Kidney (tissue), 22 donors: ENCODE results near the gene DLAT. TPM values are rescaled to one million over a fixed set of nuclear protein-coding genes. Genes with fewer than 3 reads are reported as not detected.

Experiments used
- DNase-seq, 5 donors: peaks; one replicate each; pipeline ENCODE4 v3.0.0-alpha.2; 2013 to 2020
- FAIRE-seq: peaks from 2 replicates; lab custom pipeline; 2012; peaks lifted over from hg19 to GRCh38; lab: Jason Lieb, UNC
- H3K27ac ChIP-seq, 2 donors: one replicate each; pipeline ENCODE4 v1.7.0; 2013; ENCODE audit warnings: low read depth in 2 of 2, low read length in 2 of 2, inconsistent platforms in 1 of 2
- H3K27me3 ChIP-seq: one replicate; pipeline ENCODE4 v1.7.1; 2013; ENCODE audit warnings: low read length, inconsistent platforms; ENCODE audit not compliant: control insufficient read depth, insufficient read depth
- H3K36me3 ChIP-seq, 3 donors: one replicate each; pipeline versions ENCODE4 v1.7.0 to v1.7.1; 2013; ENCODE audit warnings: low read length in 3 of 3, control low read depth in 1 of 3, inconsistent platforms in 1 of 3; ENCODE audit not compliant: insufficient read depth in 3 of 3, control insufficient read depth in 2 of 3
- H3K4me1 ChIP-seq, 3 donors: one replicate each; pipeline versions ENCODE4 v1.7.0 to v1.7.1; 2013; ENCODE audit warnings: low read length in 3 of 3, inconsistent platforms in 1 of 3, low read depth in 1 of 3; ENCODE audit not compliant: control insufficient read depth in 2 of 3, insufficient read depth in 2 of 3
- H3K4me3 ChIP-seq, 3 donors: one replicate each; pipeline versions ENCODE4 v1.7.0 to v1.8.1; 2013; ENCODE audit warnings: low read length in 3 of 3, control low read depth in 1 of 3, inconsistent platforms in 1 of 3
- H3K9ac ChIP-seq, 3 donors: one replicate each; pipeline versions ENCODE4 v1.7.0 to v1.7.1; 2013; ENCODE audit warnings: low read length in 3 of 3, control low read depth in 1 of 3, inconsistent platforms in 1 of 3
- H3K9me3 ChIP-seq, 3 donors: one replicate each; pipeline versions ENCODE4 v1.7.0 to v1.7.1; 2013; ENCODE audit warnings: low read length in 3 of 3, control low read depth in 1 of 3, inconsistent platforms in 1 of 3; ENCODE audit not compliant: control insufficient read depth in 2 of 3, insufficient read depth in 1 of 3
- CTCF ChIP-seq: IDR thresholded peaks from 3 replicates; pipeline ENCODE4 v1.5.1; 2012; ENCODE audit warnings: mild to moderate bottlenecking, moderate library complexity, borderline replicate concordance; ENCODE audit not compliant: insufficient read depth; ENCODE audit errors: extremely low read depth
- intact Hi-C: fragments of 100-400 bp; cut with DNase I; formaldehyde crosslinking; loops from one replicate; pipeline ENCODE4 v1.11.1; 2022
- long read RNA-seq, 10 donors: library from polyadenylated mRNA in 1 of 10; unstranded in 1 of 10; transcript quantifications; one replicate each; pipeline ENCODE4 v2.0.0 and lab custom pipeline, GENCODE V29; 2021 to 2026
- polyA plus RNA-seq: library from polyadenylated mRNA; stranded (reverse); fragments of 350-450 nt; fragmentation: Illumina TruSeq; extraction: RNeasy Lipid Tissue Mini Kit (QIAGEN cat#74804); gene quantifications from one replicate; pipeline ENCODE4 v1.2.3, GENCODE V29; 2014; ENCODE audit warnings: low read depth, low replicate concordance; ENCODE audit not compliant: insufficient read depth
- total RNA-seq: library from RNA; stranded (reverse); fragmentation: NEBNext Ultra II Directional; extraction: Animal tissue kit (Norgen Biotek cat#: 25700); gene quantifications from one replicate; pipeline ENCODE4 v1.2.1, GENCODE V29; 2021
- donor health status: control.
- donor health status: control.
- donor health status: control.
- donor health status: control.
- donor health status: control.
- donor health status: DM: yes; HTN: yes; CAD: no.
- donor health status: Normal renal cell carcinoma (clear cell type).

DLAT gene
- total RNA-seq: 33.1 TPM
- 27.5 TPM for polyA plus RNA-seq
- long read RNA-seq, donor 1, full-length matches to known transcripts: 3 of 3 reads
- long read RNA-seq, donor 1, partial matches to known transcripts: 0 of 3 reads
- long read RNA-seq, donor 1, other reads (novel, unspliced or antisense): 0 of 3 reads
- long read RNA-seq, donor 2, full-length matches to known transcripts: 4 of 12 reads
- long read RNA-seq, donor 2, partial matches to known transcripts: 8 of 12 reads
- long read RNA-seq, donor 2, other reads (novel, unspliced or antisense): 0 of 12 reads
- long read RNA-seq, donor 3, full-length matches to known transcripts: 1 of 6 reads
- long read RNA-seq, donor 3, partial matches to known transcripts: 0 of 6 reads
- long read RNA-seq, donor 3, other reads (novel, unspliced or antisense): 5 of 6 reads
- long read RNA-seq, donor 4, full-length matches to known transcripts: 4 of 4 reads
- long read RNA-seq, donor 4, partial matches to known transcripts: 0 of 4 reads
- long read RNA-seq, donor 4, other reads (novel, unspliced or antisense): 0 of 4 reads
- long read RNA-seq, donor 5: 0 reads
- long read RNA-seq, donor 6, full-length matches to known transcripts: 6 of 6 reads
- long read RNA-seq, donor 6, partial matches to known transcripts: 0 of 6 reads
- long read RNA-seq, donor 6, other reads (novel, unspliced or antisense): 0 of 6 reads
- long read RNA-seq, donor 7, full-length matches to known transcripts: 33 of 42 reads
- long read RNA-seq, donor 7, partial matches to known transcripts: 4 of 42 reads
- long read RNA-seq, donor 7, other reads (novel, unspliced or antisense): 5 of 42 reads
- long read RNA-seq, donor 8, full-length matches to known transcripts: 3 of 3 reads
- long read RNA-seq, donor 8, partial matches to known transcripts: 0 of 3 reads
- long read RNA-seq, donor 8, other reads (novel, unspliced or antisense): 0 of 3 reads
- long read RNA-seq, donor 9, full-length matches to known transcripts: 7 of 12 reads
- long read RNA-seq, donor 9, partial matches to known transcripts: 5 of 12 reads
- long read RNA-seq, donor 9, other reads (novel, unspliced or antisense): 0 of 12 reads
- long read RNA-seq, donor 10, full-length matches to known transcripts: 5 of 17 reads
- long read RNA-seq, donor 10, partial matches to known transcripts: 12 of 17 reads
- long read RNA-seq, donor 10, other reads (novel, unspliced or antisense): 0 of 17 reads

GRCh38 chr11:112024773-112025678 is at the start of gene DLAT:
DLAT (plus strand) TSS chr11:112025408; CDS start chr11:112025473, 65 bp downstream.
- FAIRE-seq (no peak), DNase-seq (peak; percentile 92 to 97 (median 94))
- H3K27me3 ChIP-seq: no peaks in the 10 kb centered on the region
- peak within 1 kb of the TSS; percentile 61 to 96 (median 93) for H3K9ac ChIP-seq
- H3K4me1 ChIP-seq: peaks cover 0 to 5% (median 0%) of the 10 kb centered on the region in 3 donors
- no peak for TF ChIP-seq CTCF
- H3K9me3 ChIP-seq: no peaks in the 10 kb centered on the region
- peak within 1 kb of the TSS; percentile 95 to 97 for H3K27ac ChIP-seq
- H3K4me3 ChIP-seq: peak within 1 kb of the TSS; percentile 77 to 97 (median 96)
- intact Hi-C loops: no loop called here
- peaks cover 0 to 27% (median 12%) of the 10 kb centered on the region in 3 donors for H3K36me3 ChIP-seq

- FAIRE-seq (no peak), DNase-seq (no peak)
- Histone ChIP-seq H3K27me3 (no peaks in the 10 kb centered on the region), H3K9me3 (no peaks in the 10 kb centered on the region), H3K36me3 (peaks cover 0 to 2% (median 0%) of the 10 kb centered on the region in 3 donors), H3K27ac (peak overlapping the region; percentile 63 to 70), H3K4me1 (peaks cover 0 to 10% (median 0%) of the 10 kb centered on the region in 3 donors), H3K4me3 (peak overlapping the region in 1 of 3 donors; percentile 32), H3K9ac (peak overlapping the region in 1 of 3 donors; percentile 65)
- no peak for TF ChIP-seq CTCF
- intact Hi-C loops: no loop called here
These were observed 49.0 kb upstream of the DLAT start for GRCh38 chr11:111976119-111976766.
